GM06990 (cell line): ENCODE results near the gene LDLRAD4.

Experiments
- DNase-seq: peaks from one replicate; pipeline ENCODE4 v3.0.0-alpha.2; 2011; ENCODE audit not compliant: insufficient read length; ENCODE audit errors: extremely low read depth
- H3K27me3 ChIP-seq: replicated peaks from 2 replicates; pipeline ENCODE4 v1.6.0; 2011; ENCODE audit warnings: low read length; ENCODE audit not compliant: control insufficient read depth, insufficient read depth
- H3K36me3 ChIP-seq: 2 replicates; pipeline ENCODE4 v1.5.1; 2011; ENCODE audit warnings: low read length; ENCODE audit not compliant: control insufficient read depth, insufficient read depth
- H3K4me3 ChIP-seq: replicated peaks from 2 replicates; pipeline ENCODE4 v1.5.1; 2011; ENCODE audit warnings: low read depth, mild to moderate bottlenecking, control low read depth, low read length
- TF ChIP-seq, protein P1 (sequence below): IDR thresholded peaks from 2 replicates; pipeline ENCODE4 v1.5.1; 2011; ENCODE audit warnings: low read length, control low read depth, mild to moderate bottlenecking, inconsistent platforms; ENCODE audit not compliant: insufficient read depth, poor library complexity, severe bottlenecking

LDLRAD4 gene

DNA sequence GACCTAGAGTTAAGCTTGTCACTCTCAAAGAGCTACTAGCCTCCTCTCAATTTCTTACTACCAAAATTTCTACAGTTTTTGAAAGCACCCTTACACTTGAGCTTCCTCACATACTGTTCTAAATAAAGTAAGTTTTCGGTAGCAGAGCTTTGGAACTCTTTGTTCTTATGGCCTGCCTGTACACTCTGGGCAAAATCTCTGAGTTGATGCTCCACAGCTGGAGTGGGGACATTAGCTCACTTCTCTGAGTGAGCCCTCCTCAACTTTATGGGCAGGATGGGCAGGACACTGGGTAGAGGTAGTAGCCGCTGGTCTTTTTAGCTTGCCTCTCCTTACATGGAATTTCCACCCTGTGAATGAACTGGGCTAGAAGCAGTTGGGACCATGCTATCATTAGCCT, 380.0 kb downstream of the LDLRAD4 start:
- TF ChIP-seq, protein P1, sequence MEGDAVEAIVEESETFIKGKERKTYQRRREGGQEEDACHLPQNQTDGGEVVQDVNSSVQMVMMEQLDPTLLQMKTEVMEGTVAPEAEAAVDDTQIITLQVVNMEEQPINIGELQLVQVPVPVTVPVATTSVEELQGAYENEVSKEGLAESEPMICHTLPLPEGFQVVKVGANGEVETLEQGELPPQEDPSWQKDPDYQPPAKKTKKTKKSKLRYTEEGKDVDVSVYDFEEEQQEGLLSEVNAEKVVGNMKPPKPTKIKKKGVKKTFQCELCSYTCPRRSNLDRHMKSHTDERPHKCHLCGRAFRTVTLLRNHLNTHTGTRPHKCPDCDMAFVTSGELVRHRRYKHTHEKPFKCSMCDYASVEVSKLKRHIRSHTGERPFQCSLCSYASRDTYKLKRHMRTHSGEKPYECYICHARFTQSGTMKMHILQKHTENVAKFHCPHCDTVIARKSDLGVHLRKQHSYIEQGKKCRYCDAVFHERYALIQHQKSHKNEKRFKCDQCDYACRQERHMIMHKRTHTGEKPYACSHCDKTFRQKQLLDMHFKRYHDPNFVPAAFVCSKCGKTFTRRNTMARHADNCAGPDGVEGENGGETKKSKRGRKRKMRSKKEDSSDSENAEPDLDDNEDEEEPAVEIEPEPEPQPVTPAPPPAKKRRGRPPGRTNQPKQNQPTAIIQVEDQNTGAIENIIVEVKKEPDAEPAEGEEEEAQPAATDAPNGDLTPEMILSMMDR, result no peak
- H3K27me3 ChIP-seq, result no peaks in the 10 kb centered on the region
- H3K36me3 ChIP-seq, result no peaks in the 10 kb centered on the region
- no peak for DNase-seq
- H3K4me3 ChIP-seq, result no peak overlapping the region

DNA sequence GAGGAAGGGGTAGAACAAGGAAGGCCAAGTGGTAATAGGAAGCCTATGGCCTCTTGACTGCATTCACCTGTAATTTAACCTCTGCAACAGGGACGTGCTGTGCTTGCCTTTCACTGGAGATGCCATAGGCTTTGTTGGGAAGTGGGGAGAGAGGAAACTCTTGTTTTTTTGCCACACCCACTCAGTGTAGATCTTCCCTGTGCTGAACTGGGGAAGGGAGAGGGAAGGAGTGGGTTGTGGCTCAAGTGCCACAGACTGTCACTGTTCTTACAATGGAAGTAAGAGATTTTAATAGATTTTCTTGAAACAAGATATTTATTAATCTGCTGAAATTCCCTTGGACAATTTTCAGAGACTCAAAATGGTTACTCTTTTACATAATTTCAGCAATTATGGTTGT, 380.5 kb downstream of the LDLRAD4 start:
- TF ChIP-seq, protein P1, result no peak
- Histone ChIP-seq H3K36me3 (no peaks in the 10 kb centered on the region), H3K27me3 (no peaks in the 10 kb centered on the region), H3K4me3 (no peak overlapping the region)
- DNase-seq, result no peak

DNA sequence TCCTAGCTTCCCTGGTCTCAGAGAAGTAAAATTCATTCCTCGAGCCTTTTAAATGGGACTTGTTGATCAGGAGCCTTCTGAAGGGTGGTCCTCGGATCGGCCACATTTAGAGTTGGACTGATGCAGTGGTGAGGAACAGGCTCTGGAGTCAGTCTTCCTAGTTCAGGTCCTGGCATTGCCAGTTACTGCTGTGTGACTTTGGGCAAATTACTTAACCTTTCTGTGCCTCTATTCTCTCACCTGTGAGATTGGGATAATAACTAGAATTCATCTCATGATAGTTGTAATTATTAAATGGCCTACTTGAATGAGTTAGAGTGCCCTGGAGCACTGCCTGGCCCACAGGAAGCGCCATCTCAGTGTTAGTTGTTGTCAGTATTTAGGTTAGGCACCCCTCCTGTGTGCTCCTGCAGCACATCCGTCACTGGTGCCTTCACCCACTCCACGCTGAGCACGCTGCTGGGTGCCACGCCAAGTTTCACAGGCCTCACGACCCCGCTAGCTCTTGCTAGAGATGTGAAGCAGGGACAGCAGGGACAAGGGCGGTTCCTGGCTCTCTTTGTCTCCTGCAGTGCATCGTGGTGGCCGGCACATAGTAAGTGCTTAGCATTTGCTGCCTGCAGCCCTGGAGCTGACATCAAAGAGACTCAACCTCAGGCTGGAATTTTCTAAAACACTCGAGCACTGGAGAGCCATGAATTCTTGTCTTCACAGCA, 384.9 kb downstream of the LDLRAD4 start:
- TF ChIP-seq, protein P1, result no peak
- H3K27me3 ChIP-seq, result no peaks in the 10 kb centered on the region
- no peak for DNase-seq

DNA sequence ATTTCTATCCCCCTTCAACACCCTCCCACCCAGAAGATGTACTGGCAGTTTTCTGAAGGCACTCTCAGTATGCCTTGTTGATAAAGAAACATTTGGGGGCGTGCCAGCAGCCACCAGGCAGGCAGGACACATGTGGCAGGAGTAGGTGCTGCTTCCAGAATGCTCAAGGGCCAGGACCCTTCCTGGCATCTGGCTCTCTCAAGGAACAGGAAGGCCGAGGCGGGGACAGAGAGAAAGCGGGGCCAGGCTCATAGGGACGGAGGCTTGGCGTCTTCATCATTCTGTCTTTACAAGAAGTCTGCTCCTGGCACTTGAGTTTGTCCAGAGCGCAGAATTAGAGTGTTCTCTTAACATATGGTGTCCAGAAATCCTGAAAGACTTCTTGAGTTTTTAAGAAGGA, 386.2 kb downstream of the LDLRAD4 start:
- Histone ChIP-seq H3K36me3 (no peaks in the 10 kb centered on the region), H3K27me3 (no peaks in the 10 kb centered on the region), H3K4me3 (no peak overlapping the region)
- TF ChIP-seq, protein P1, result no peak
- no peak for DNase-seq

More for the DNA sequence above, 384.9 kb downstream of the LDLRAD4 start:
- Histone ChIP-seq H3K4me3 (no peak overlapping the region), H3K36me3 (no peaks in the 10 kb centered on the region)

DNA sequence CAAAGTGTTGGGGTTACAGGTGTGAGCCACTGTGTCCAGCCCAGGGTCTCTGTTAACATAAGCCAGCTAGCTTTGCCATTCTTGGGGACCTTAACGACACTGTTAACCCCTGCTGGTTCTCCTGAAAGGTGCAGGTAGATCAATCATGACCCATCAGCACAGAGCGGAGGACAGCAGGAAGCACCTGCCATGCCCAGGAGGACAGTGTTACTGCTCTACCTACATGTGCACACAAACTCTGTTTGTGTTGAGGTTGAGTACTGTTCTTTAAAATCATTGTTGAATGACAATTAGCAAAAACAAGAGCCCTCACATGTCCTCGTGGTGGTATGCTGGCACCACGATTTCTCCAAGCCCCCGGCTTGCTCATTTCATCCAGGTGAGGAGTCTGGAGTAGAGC, 386.9 kb downstream of the LDLRAD4 start:
- DNase-seq, result no peak
- Histone ChIP-seq H3K4me3 (no peak overlapping the region), H3K36me3 (no peaks in the 10 kb centered on the region), H3K27me3 (no peaks in the 10 kb centered on the region)
- TF ChIP-seq, protein P1, result no peak

DNA sequence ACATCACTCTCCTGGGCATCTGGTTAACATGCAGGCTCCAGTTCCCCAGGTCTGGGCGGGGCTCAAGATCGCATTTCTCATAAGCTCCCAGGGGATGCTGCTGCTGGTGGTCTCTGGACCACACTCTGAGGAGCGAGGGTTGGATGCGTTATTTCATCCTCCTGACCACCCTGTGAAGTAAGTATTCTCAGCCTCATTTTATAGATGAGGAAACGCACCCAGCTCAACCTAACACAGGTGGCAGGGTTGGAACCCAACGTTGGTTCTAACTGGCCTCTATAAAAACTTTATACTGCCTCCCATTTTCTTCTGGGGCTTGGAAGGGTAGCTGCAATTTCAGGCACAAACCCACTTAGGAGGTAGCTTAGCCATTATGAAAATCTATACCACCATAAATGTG, 387.3 kb downstream of the LDLRAD4 start:
- H3K4me3 ChIP-seq, result no peak overlapping the region
- H3K36me3 ChIP-seq, result no peaks in the 10 kb centered on the region
- no peak for DNase-seq
- H3K27me3 ChIP-seq, result no peaks in the 10 kb centered on the region
- TF ChIP-seq, protein P1, result no peak
